HEK293 (cell line): ENCODE results near the gene ITGB6.

ENCODE experiments used
- CTCF ChIA-PET: fragments of 350-600 bp; formaldehyde crosslinking; extraction: SDS; loops from one replicate; lab custom pipeline; 2021; ENCODE audit warnings: antibody characterized with exemption; lab: Yijun Ruan, JAX
- POLR2A ChIA-PET: fragments of 300-600 bp; formaldehyde crosslinking; extraction: SDS; loops from one replicate; lab custom pipeline; 2020; ENCODE audit warnings: antibody characterized with exemption, inconsistent platforms; lab: Yijun Ruan, JAX
- H3K27ac ChIP-seq: fragments of 200-500 bp; sonication (Bioruptor generic); 2 replicates; pipeline ENCODE4 v1.5.1; 2014; ENCODE audit warnings: low read depth, low read length, control low read depth, inconsistent platforms; ENCODE audit errors: extremely low read depth
- H3K36me3 ChIP-seq, 2 experiments: fragments of 200-500 bp in 1 of 2; sonication (Bioruptor generic) in 1 of 2; 1 replicate in 1 of 2; 2 replicates in 1 of 2; pipeline ENCODE4 v1.5.1; 2014 to 2017; ENCODE audit warnings: inconsistent platforms in 2 of 2, low read length in 2 of 2; ENCODE audit not compliant: control insufficient read depth in 2 of 2, insufficient read depth in 1 of 2
- H3K4me1 ChIP-seq: fragments of 200-500 bp; sonication (Bioruptor generic); 2 replicates; pipeline ENCODE4 v1.5.1; 2014; ENCODE audit warnings: mild to moderate bottlenecking, low read length, inconsistent platforms; ENCODE audit not compliant: control insufficient read depth, insufficient read depth
- H3K4me3 ChIP-seq: 2 replicates; pipeline ENCODE4 v1.5.1; 2011; ENCODE audit warnings: low read depth, mild to moderate bottlenecking, control low read depth, low read length, moderate library complexity
- H3K9me3 ChIP-seq: fragments of 200-500 bp; sonication (Bioruptor generic); 2 replicates; pipeline ENCODE4 v1.5.1; 2014; ENCODE audit warnings: low read depth, low read length, inconsistent platforms; ENCODE audit not compliant: control insufficient read depth, insufficient read depth
- HOXD13 ChIP-seq: sonication (generic); formaldehyde crosslinking; IDR thresholded peaks from 2 replicates; pipeline ENCODE4 v1.8.0; 2022; ENCODE audit warnings: missing genetic modification reagents, borderline replicate concordance
- KLF9 ChIP-seq: fragments of 450-650 bp; formaldehyde crosslinking; IDR thresholded peaks from 2 replicates; pipeline ENCODE4 v1.5.1; 2016; ENCODE audit warnings: missing biosample characterization, missing genetic modification characterization, low read depth
- MYNN ChIP-seq: fragments of 450-650 bp; formaldehyde crosslinking; IDR thresholded peaks from 2 replicates; pipeline ENCODE4 v1.5.1; 2016; ENCODE audit warnings: missing biosample characterization, missing genetic modification characterization, borderline replicate concordance
- OSR2 ChIP-seq: fragments of 450-650 bp; formaldehyde crosslinking; IDR thresholded peaks from 2 replicates; pipeline ENCODE4 v1.5.1; 2016; ENCODE audit warnings: missing biosample characterization, missing genetic modification characterization
- SCRT1 ChIP-seq: fragments of 450-650 bp; formaldehyde crosslinking; IDR thresholded peaks from 2 replicates; pipeline ENCODE4 v1.5.1; 2016; ENCODE audit warnings: missing biosample characterization, missing genetic modification characterization, borderline replicate concordance
- ZFP37 ChIP-seq: fragments of 450-650 bp; formaldehyde crosslinking; IDR thresholded peaks from 2 replicates; pipeline ENCODE4 v1.5.1; 2016; ENCODE audit warnings: missing biosample characterization, missing genetic modification characterization
- ZNF138 ChIP-seq: fragments of 450-650 bp; formaldehyde crosslinking; IDR thresholded peaks from 2 replicates; pipeline ENCODE4 v1.5.1; 2016; ENCODE audit warnings: missing biosample characterization, missing genetic modification characterization, borderline replicate concordance
- ZNF157 ChIP-seq: fragments of 450-650 bp; formaldehyde crosslinking; IDR thresholded peaks from 2 replicates; pipeline ENCODE4 v1.5.1; 2016; ENCODE audit warnings: missing biosample characterization, missing genetic modification characterization
- ZNF214 ChIP-seq: fragments of 450-650 bp; formaldehyde crosslinking; IDR thresholded peaks from 2 replicates; pipeline ENCODE4 v1.5.1; 2017; ENCODE audit warnings: missing biosample characterization, mild to moderate bottlenecking, missing genetic modification characterization, borderline replicate concordance
- ZNF311 ChIP-seq: fragments of 450-650 bp; formaldehyde crosslinking; IDR thresholded peaks from 2 replicates; pipeline ENCODE4 v1.5.1; 2017; ENCODE audit warnings: missing biosample characterization, missing genetic modification characterization, borderline replicate concordance
- ZNF354C ChIP-seq: fragments of 450-650 bp; formaldehyde crosslinking; IDR thresholded peaks from 2 replicates; pipeline ENCODE4 v1.5.1; 2016; ENCODE audit warnings: missing biosample characterization, missing genetic modification characterization, low read depth, borderline replicate concordance
- ZNF366 ChIP-seq: fragments of 450-650 bp; formaldehyde crosslinking; conservative IDR thresholded peaks from 2 replicates; pipeline ENCODE4 v1.5.1; 2016; ENCODE audit warnings: missing biosample characterization, missing genetic modification characterization
- ZNF37A ChIP-seq: fragments of 450-650 bp; IDR thresholded peaks from 2 replicates; pipeline ENCODE4 v1.5.1; 2018; ENCODE audit warnings: missing biosample characterization, missing genetic modification characterization
- ZNF544 ChIP-seq: fragments of 450-650 bp; formaldehyde crosslinking; IDR thresholded peaks from 2 replicates; pipeline ENCODE4 v1.5.0; 2017; ENCODE audit warnings: missing biosample characterization, missing genetic modification characterization
- ZNF600 ChIP-seq: fragments of 450-650 bp; formaldehyde crosslinking; IDR thresholded peaks from 2 replicates; pipeline ENCODE4 v1.5.1; 2016; ENCODE audit warnings: missing biosample characterization, missing genetic modification characterization
- ZNF670 ChIP-seq: fragments of 450-650 bp; formaldehyde crosslinking; IDR thresholded peaks from 2 replicates; pipeline ENCODE4 v1.5.1; 2016; ENCODE audit warnings: missing biosample characterization, missing genetic modification characterization, low read depth
- ZNF747 ChIP-seq: fragments of 450-650 bp; formaldehyde crosslinking; IDR thresholded peaks from 2 replicates; pipeline ENCODE4 v1.5.1; 2016; ENCODE audit warnings: missing biosample characterization, missing genetic modification characterization
- ZNF792 ChIP-seq: fragments of 450-650 bp; formaldehyde crosslinking; IDR thresholded peaks from 2 replicates; pipeline ENCODE4 v1.5.1; 2016; ENCODE audit warnings: missing biosample characterization, missing genetic modification characterization
- TF ChIP-seq, protein P1 (sequence below): fragments of 450-650 bp; formaldehyde crosslinking; IDR thresholded peaks from 2 replicates; pipeline ENCODE4 v1.5.1; 2016; ENCODE audit warnings: missing biosample characterization, missing genetic modification characterization
- TF ChIP-seq, protein P2 (sequence below): fragments of 450-650 bp; formaldehyde crosslinking; IDR thresholded peaks from 2 replicates; pipeline ENCODE4 v1.5.1; 2016; ENCODE audit warnings: missing biosample characterization, missing genetic modification characterization
- TF ChIP-seq, protein P3 (sequence below): fragments of 450-650 bp; formaldehyde crosslinking; IDR thresholded peaks from 2 replicates; pipeline ENCODE4 v1.5.1; 2016; ENCODE audit warnings: missing biosample characterization, missing genetic modification characterization

Gene ITGB6

DNA sequence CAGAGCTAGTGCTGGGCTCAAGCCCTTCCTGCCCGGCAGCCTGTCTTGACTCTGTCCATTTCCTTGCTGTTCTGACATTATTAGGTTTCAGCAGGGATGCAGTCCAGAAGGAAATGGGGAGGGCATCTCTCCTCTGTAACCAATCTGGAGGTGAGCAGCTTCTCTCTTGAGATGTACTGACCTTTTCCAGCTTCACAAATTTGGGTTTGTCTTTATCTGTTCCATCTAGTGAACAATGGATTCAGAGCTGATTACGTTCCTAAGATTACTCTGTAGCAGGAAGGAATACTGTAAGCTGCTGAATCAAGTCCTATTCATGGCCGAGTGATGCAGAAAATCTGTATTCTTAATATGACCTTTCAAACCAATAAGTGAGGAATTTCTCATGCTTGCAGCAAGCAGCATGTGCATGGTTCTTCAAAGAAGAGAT is 148.7 kb downstream of the ITGB6 start:
- ChIA-PET POLR2A (no interaction called here), CTCF (no interaction called here)
- Histone ChIP-seq H3K4me1 (no peaks in the 10 kb centered on the region), H3K27ac (no peak overlapping the region), H3K36me3 (no peaks in the 10 kb centered on the region), H3K9me3 (no peaks in the 10 kb centered on the region), H3K4me3 (no peak overlapping the region)
- no peak for TF ChIP-seq ZNF37A (tag by site-specific recombination)
- TF ChIP-seq OSR2 (tag by site-specific recombination) = no peak
- no peak for TF ChIP-seq ZNF354C (tag by site-specific recombination)
- TF ChIP-seq ZNF747 (tag by site-specific recombination) = no peak
- no peak for TF ChIP-seq KLF9 (tag by site-specific recombination)
- TF ChIP-seq HOXD13 (CRISPR knock-in tag) = no peak
- TF ChIP-seq, protein P1, sequence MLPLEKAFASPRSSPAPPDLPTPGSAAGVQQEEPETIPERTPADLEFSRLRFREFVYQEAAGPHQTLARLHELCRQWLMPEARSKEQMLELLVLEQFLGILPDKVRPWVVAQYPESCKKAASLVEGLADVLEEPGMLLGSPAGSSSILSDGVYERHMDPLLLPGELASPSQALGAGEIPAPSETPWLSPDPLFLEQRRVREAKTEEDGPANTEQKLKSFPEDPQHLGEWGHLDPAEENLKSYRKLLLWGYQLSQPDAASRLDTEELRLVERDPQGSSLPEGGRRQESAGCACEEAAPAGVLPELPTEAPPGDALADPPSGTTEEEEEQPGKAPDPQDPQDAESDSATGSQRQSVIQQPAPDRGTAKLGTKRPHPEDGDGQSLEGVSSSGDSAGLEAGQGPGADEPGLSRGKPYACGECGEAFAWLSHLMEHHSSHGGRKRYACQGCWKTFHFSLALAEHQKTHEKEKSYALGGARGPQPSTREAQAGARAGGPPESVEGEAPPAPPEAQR (tag by site-specific recombination) = no peak
- no peak for TF ChIP-seq ZNF311

DNA sequence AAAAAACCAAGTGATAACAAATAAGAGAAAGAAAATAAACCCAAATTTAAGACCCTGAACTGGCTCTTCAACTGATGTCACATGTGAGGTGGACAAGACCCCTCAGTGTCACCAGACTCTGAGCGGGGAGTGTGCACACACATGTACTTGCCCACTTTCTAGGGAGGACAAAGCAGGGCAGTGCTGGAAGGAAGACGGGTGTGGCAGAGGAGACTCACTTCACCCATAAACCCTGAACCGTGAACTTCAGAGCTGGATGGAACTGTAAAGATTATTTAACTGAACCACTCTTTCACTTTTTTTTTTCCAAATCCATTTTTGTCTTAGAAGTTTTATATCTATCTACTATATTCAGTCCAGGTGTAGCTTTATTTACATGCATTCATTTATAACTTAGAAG is 149.9 kb downstream of the ITGB6 start:
- Histone ChIP-seq H3K27ac (no peak overlapping the region), H3K36me3 (no peaks in the 10 kb centered on the region), H3K4me1 (no peaks in the 10 kb centered on the region), H3K4me3 (no peak overlapping the region), H3K9me3 (no peaks in the 10 kb centered on the region)
- ChIA-PET CTCF (interaction anchor here (0.6 kb wide), 1 partner anchor 36 kb away, joined by 3 read pairs; no protein-coding TSS in a partner anchor), POLR2A (no interaction called here)
- TF ChIP-seq ZNF138 (tag by site-specific recombination) (no peak), ZNF600 (tag by site-specific recombination) (no peak), ZNF792 (no peak), SCRT1 (tag by site-specific recombination) (no peak), MYNN (no peak), ZNF544 (tag by site-specific recombination) (no peak), ZFP37 (tag by site-specific recombination) (no peak), ZNF214 (tag by site-specific recombination) (no peak), ZNF670 (tag by site-specific recombination) (no peak), ZNF157 (tag by site-specific recombination) (no peak), ZNF366 (no peak)
- TF ChIP-seq, protein P2, sequence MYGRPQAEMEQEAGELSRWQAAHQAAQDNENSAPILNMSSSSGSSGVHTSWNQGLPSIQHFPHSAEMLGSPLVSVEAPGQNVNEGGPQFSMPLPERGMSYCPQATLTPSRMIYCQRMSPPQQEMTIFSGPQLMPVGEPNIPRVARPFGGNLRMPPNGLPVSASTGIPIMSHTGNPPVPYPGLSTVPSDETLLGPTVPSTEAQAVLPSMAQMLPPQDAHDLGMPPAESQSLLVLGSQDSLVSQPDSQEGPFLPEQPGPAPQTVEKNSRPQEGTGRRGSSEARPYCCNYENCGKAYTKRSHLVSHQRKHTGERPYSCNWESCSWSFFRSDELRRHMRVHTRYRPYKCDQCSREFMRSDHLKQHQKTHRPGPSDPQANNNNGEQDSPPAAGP (tag by site-specific recombination) = no peak
- TF ChIP-seq, protein P3, sequence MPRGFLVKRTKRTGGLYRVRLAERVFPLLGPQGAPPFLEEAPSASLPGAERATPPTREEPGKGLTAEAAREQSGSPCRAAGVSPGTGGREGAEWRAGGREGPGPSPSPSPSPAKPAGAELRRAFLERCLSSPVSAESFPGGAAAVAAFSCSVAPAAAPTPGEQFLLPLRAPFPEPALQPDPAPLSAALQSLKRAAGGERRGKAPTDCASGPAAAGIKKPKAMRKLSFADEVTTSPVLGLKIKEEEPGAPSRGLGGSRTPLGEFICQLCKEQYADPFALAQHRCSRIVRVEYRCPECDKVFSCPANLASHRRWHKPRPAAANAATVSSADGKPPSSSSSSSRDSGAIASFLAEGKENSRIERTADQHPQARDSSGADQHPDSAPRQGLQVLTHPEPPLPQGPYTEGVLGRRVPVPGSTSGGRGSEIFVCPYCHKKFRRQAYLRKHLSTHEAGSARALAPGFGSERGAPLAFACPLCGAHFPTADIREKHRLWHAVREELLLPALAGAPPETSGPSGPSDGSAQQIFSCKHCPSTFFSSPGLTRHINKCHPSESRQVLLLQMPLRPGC (tag by site-specific recombination) = no peak
